22Rv1 (cell line): ENCODE measurements around the gene ZNF26.

Source experiments
- ZFX ChIP-seq: fragments of 450-650 bp; IDR thresholded peaks from 2 replicates; pipeline ENCODE4 v1.6.1; 2017; ENCODE audit warnings: antibody characterized with exemption, borderline replicate concordance
- TF ChIP-seq, protein P1 (sequence below): fragments of 450-650 bp; IDR thresholded peaks from 2 replicates; pipeline ENCODE4 v1.5.1; 2017; ENCODE audit warnings: mild to moderate bottlenecking

DNA sequence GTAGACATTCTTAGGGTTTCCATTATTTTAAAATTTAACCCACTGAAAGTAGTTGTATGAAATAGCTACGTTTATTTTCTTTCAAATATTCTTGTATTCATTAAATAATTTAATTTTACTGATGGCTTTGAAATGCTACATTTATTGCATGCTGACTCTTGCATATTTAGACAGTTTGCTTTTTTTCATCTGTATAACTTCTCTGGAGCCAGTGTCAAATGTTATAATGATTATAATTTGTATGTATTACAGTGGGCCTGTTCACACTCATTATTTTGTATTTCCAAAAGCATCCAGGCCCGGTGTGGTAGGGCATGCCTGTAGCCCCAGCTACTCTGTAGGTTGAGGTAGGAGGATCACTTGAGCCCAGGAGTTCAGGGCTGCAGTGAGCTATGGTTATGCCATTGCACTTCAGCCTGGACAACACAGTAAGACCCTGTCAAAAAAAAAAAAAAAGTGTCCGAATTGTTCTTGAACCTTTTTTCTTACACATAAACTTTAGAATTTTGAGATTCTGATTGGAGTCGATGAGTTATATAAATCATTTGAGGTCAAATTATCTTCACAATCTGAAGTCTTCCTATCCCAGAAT is 52.0 kb downstream of the ZNF26 start:
- TF ChIP-seq, protein P1, sequence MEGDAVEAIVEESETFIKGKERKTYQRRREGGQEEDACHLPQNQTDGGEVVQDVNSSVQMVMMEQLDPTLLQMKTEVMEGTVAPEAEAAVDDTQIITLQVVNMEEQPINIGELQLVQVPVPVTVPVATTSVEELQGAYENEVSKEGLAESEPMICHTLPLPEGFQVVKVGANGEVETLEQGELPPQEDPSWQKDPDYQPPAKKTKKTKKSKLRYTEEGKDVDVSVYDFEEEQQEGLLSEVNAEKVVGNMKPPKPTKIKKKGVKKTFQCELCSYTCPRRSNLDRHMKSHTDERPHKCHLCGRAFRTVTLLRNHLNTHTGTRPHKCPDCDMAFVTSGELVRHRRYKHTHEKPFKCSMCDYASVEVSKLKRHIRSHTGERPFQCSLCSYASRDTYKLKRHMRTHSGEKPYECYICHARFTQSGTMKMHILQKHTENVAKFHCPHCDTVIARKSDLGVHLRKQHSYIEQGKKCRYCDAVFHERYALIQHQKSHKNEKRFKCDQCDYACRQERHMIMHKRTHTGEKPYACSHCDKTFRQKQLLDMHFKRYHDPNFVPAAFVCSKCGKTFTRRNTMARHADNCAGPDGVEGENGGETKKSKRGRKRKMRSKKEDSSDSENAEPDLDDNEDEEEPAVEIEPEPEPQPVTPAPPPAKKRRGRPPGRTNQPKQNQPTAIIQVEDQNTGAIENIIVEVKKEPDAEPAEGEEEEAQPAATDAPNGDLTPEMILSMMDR: no peak
- no peak for TF ChIP-seq ZFX
